NOMO-1 treated with dmso at 0.1 percent for 144 hours (cell line): ENCODE results near the gene TMEM171.

ENCODE experiments used
- DNase-seq: peaks from one replicate; lab custom pipeline; 2025; ENCODE audit not compliant: unreplicated experiment; lab: John Stamatoyannopoulos, UW

TMEM171 gene

GRCh38 chr5:73151766-73152410 is 31.5 kb downstream of the TMEM171 start:
- DNase-seq, result no peak

GRCh38 chr5:73152411-73153388 is 32.3 kb downstream of the TMEM171 start:
- no peak for DNase-seq

GRCh38 chr5:73153513-73153912 is 33.1 kb downstream of the TMEM171 start:
- DNase-seq, result no peak

GRCh38 chr5:73154208-73155006 is 34.0 kb downstream of the TMEM171 start:
- DNase-seq, result no peak

GRCh38 chr5:73155271-73156222 is 35.2 kb downstream of the TMEM171 start:
- no peak for DNase-seq

DNA sequence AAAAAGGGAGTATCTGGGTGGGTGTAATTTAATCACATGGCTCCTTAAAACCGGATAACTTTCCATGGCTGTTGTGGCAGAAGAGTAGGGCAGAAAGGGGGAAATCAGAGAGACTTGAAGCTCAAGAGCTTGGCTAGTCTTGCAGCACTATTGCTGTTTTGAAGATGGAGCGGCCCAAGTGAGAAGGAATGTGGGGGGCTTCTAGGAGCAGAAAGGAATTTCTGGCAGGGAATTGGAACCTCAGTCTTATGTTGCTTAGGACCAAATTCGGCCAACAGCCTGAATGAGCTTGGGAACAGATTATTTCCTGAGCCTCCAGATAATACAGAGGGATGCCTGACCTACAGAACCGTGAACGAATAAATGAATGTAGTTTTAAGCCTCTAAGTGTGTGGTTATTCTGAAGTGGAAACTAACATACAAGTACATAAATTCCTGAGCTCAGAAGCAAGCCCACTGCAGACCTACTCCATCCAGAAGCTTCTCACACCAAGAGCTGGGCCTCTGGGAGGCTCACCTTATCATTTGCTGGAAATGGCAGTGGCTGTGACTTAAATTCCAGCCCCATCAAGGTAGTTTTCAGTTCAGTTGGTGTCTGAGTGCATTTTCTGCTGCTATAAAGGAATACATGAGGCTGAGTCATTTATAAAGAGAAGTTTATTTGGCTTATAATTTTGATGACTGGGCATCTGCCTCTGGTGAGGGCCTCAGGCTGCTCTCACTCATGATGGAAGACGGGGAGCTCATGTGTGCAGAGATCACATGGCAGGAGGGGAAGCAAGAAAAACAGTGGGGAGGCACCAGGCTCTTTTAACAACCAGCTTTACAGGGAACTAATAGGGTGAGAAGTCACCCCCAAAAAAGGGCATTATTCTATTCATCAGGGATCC is 37.3 kb downstream of the TMEM171 start:
- DNase-seq, result no peak

GRCh38 chr5:73158313-73158712 is 37.9 kb downstream of the TMEM171 start:
- DNase-seq, result no peak

GRCh38 chr5:73160239-73160671 is 39.9 kb downstream of the TMEM171 start:
- peak; percentile 87 for DNase-seq

DNA sequence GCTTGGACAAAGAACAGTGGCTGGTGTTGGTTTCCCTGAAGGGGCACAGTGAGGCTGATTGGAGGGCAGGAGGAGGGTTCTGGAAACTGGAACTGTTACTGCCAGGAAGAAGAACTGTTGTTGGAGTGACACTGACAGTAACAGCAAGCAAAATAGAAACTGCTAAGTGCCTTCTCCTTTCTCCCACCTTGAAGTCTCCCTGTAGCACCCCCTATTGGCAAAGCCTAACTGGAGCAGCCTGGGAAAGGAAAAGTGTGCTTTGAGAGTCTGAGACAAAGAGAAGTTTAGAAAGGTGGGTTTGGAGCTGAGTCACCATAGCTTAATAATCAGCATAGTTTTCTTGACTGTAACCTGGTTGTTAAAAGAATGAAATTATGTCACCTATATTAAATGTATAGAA is 50.1 kb downstream of the TMEM171 start:
- no peak for DNase-seq

GRCh38 chr5:73171495-73171894 is 51.1 kb downstream of the TMEM171 start:
- DNase-seq, result no peak

DNA sequence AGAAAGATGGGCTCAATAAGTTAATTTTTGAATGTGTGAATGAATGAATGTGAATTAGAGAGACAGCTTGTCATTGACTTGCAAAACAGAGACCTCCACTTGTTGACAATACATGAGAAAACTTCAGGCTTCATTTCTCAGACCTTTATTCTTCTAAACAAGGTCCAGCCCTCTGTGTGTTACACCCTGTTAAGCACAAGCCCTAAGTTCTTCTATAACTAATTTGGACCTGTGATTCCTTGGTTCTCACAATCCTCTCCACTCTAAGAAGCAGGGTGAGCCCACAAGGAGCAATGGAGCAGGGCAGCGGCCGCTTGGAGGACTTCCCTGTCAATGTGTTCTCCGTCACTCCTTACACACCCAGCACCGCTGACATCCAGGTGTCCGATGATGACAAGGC is 52.6 kb downstream of the TMEM171 start, which contains the start of gene TMEM174:
TMEM174 (plus strand) TSS at position 243 of the 400 bp plus-strand sequence; CDS start at position 294, 51 bp downstream.
- DNase-seq, result no peak

DNA sequence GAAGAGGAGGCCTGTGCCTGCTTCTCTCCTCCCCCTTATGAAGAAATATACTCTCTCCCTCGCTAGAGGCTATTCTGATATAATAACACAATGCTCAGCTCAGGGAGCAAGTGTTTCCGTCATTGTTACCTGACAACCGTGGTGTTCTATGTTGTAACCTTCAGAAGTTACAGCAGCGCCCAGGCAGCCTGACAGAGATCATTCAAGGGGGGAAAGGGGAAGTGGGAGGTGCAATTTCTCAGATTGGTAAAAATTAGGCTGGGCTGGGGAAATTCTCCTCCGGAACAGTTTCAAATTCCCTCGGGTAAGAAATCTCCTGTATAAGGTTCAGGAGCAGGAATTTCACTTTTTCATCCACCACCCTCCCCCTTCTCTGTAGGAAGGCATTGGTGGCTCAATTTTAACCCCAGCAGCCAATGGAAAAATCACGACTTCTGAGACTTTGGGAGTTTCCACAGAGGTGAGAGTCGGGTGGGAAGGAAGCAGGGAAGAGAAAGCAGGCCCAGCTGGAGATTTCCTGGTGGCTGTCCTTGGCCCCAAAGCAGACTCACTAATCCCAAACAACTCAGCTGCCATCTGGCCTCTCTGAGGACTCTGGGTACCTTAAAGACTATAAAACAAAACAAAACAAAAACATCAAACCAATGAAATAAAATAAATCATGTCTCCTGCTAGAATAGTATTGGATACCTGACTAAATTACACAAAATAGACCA is 53.9 kb downstream of the TMEM171 start:
- DNase-seq, result no peak

DNA sequence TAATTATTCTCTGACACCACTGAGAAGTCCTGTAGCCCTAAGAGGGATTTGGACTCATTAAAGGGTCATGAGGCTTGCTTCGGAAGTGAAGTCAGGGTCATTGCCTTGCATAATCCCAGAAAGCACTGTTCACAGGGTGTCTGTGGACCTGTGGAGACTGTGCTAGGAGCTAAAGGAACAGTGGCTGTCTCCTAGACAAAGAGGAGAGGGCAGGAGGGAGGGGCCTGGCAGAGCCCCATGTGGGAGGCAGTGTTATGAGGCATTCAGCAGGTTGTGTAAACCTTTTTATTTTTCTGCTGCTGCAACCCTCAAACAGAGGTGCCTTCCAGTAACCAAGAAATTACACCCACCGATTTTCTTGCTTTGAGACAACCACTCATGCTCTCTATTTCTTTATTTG is 55.9 kb downstream of the TMEM171 start:
- no peak for DNase-seq

DNA sequence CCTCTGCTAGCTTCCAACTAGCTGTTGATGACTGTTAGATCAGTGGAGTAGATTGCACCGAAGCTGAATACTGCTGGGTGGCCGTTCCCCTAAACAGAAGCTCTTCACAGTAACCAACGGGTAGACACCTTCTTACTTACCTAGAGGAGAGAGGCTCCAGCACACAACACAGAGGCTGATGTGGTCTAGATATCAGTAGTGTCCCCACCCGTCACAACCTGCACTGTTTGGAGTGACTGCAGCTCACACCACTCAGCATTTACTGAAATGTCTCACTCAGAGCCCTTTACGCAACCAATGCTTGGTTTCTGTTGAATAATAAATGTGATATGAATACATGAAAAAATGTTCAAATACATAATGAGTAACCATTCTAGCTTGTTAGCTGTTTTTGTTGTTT is 57.9 kb downstream of the TMEM171 start:
- DNase-seq, result no peak

- no peak for DNase-seq
Measured at GRCh38 chr5:73179730-73180129, 59.4 kb downstream of the TMEM171 start.

DNA sequence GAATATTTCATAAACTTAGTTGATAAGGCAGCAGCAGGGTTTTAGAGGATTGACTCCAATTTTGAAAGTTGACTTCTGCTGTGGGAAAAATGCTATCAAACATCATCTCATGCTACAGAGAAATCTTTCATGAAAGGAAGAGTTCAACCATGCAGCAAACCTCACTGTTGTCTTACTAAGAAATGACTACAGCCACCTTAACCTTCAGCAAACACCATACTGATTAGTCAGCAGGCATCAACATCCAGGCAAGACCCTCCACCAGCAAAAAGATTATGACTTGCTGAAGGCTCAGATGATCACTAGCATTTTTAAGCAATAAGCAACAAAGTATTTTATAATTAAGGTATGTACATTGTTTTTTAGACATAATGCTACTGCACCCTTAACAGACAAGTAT is 60.2 kb downstream of the TMEM171 start:
- no peak for DNase-seq
